Measurements from ENCODE around the gene PTGR1. TPM values are rescaled to one million over a fixed set of nuclear protein-coding genes. Genes with fewer than 3 reads are reported as not detected.

PTGR1 gene
- polyA plus RNA-seq, 1 of the 3 experiments (the other 2 are of a cell fraction), result 33.0 TPM

DNA sequence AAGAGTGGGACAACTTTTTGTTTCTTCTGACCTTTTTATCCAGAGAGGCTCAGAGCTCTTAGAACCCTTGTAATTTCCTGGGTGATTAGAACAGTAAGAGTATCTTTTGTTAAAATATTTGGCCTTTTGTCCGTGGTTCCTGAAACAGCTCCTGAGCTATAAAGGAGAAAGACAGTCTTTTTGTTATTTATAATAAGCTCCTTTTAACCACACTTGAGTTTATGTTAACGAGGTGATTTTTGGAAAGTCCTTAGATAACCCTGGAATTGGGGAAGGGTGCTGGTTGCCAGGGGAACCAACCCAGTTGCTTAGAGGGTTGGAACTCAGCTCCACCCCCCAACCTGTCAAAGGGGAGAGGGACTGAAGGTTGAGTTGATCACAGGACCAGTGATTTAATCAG is 69.7 kb downstream of the PTGR1 start:
- no peaks in the 10 kb centered on the region for H4K20me1 ChIP-seq (ENCODE audit: insufficient read depth)
- H3K27ac ChIP-seq (ENCODE audit: low read depth in 2 of 2, low read length in 1 of 2), result no peak overlapping the region
- 52% methylated on average over 2 of the region's 2 CpGs for WGBS (ENCODE audit: low lambda C conversion rate)

More for the DNA sequence above, 69.7 kb downstream of the PTGR1 start:
- peaks cover 6 to 8% of the 10 kb centered on the region in 2 experiments; a peak in 2 of 4 replicates for H3K4me1 ChIP-seq (ENCODE audit: control insufficient read depth in 1 of 2, insufficient read depth in 2 of 2, low read depth in 1 of 2, low read length in 1 of 2)
- no peak overlapping the region for H3K9ac ChIP-seq
- no peak for DNase-seq
- H3K9me2 ChIP-seq, result no peaks in the 10 kb centered on the region
- no peaks in the 10 kb centered on the region for H3K27me3 ChIP-seq (ENCODE audit: insufficient read depth)
- ChIA-PET POLR2A (no interaction called here), CTCF (no interaction called here)
- H3F3A ChIP-seq (replicated peaks; ENCODE audit: insufficient read depth), result no peaks in the 10 kb centered on the region
- peaks cover 2 to 11% of the 10 kb centered on the region in 2 experiments for H3K36me3 ChIP-seq (replicated peaks in 1 of 2; ENCODE audit: control insufficient read depth in 1 of 2, insufficient read depth in 2 of 2, low read length in 1 of 2)
- no peaks in the 10 kb centered on the region for H3K9me3 ChIP-seq
- H3K79me2 ChIP-seq (ENCODE audit: insufficient read depth), result no peaks in the 10 kb centered on the region
- no peak overlapping the region for H3K4me3 ChIP-seq (ENCODE audit: low read depth in 2 of 2, low read length in 1 of 2)
- no peak overlapping the region for H2AFZ ChIP-seq (ENCODE audit: low read depth)
- no peak overlapping the region for H3K4me2 ChIP-seq
- TF ChIP-seq FOXJ3 (CRISPR knock-in tag; IDR thresholded peaks at IDR 0.05), result no peak
- no peak for TF ChIP-seq NRF1 (IDR thresholded peaks at IDR 0.05; ENCODE audit: low read depth, low read length)
- TF ChIP-seq, protein P1, sequence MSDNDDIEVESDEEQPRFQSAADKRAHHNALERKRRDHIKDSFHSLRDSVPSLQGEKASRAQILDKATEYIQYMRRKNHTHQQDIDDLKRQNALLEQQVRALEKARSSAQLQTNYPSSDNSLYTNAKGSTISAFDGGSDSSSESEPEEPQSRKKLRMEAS (IDR thresholded peaks at IDR 0.05; ENCODE audit: low read depth), result no peak
- TF ChIP-seq MEF2A (IDR thresholded peaks at IDR 0.05; ENCODE audit: borderline replicate concordance, low read depth), result no peak
- no peak for TF ChIP-seq GATA2 (CRISPR knock-in tag; IDR thresholded peaks at IDR 0.05)
- no peak for TF ChIP-seq POLR2AphosphoS5 (IDR thresholded peaks at IDR 0.05; ENCODE audit: low read depth, low read length)
- TF ChIP-seq, protein P2, sequence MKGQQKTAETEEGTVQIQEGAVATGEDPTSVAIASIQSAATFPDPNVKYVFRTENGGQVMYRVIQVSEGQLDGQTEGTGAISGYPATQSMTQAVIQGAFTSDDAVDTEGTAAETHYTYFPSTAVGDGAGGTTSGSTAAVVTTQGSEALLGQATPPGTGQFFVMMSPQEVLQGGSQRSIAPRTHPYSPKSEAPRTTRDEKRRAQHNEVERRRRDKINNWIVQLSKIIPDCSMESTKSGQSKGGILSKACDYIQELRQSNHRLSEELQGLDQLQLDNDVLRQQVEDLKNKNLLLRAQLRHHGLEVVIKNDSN (IDR thresholded peaks at IDR 0.05; ENCODE audit: borderline replicate concordance, low read depth), result no peak
- no peak for TF ChIP-seq TEAD4 (IDR thresholded peaks at IDR 0.05; ENCODE audit: borderline replicate concordance, insufficient read depth)
- TF ChIP-seq, protein P3, sequence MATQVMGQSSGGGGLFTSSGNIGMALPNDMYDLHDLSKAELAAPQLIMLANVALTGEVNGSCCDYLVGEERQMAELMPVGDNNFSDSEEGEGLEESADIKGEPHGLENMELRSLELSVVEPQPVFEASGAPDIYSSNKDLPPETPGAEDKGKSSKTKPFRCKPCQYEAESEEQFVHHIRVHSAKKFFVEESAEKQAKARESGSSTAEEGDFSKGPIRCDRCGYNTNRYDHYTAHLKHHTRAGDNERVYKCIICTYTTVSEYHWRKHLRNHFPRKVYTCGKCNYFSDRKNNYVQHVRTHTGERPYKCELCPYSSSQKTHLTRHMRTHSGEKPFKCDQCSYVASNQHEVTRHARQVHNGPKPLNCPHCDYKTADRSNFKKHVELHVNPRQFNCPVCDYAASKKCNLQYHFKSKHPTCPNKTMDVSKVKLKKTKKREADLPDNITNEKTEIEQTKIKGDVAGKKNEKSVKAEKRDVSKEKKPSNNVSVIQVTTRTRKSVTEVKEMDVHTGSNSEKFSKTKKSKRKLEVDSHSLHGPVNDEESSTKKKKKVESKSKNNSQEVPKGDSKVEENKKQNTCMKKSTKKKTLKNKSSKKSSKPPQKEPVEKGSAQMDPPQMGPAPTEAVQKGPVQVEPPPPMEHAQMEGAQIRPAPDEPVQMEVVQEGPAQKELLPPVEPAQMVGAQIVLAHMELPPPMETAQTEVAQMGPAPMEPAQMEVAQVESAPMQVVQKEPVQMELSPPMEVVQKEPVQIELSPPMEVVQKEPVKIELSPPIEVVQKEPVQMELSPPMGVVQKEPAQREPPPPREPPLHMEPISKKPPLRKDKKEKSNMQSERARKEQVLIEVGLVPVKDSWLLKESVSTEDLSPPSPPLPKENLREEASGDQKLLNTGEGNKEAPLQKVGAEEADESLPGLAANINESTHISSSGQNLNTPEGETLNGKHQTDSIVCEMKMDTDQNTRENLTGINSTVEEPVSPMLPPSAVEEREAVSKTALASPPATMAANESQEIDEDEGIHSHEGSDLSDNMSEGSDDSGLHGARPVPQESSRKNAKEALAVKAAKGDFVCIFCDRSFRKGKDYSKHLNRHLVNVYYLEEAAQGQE (IDR thresholded peaks at IDR 0.05; ENCODE audit: low read depth, low read length), result no peak
- TF ChIP-seq JUND (IDR thresholded peaks at IDR 0.05), result no peak
- TF ChIP-seq TAF1 (IDR thresholded peaks at IDR 0.05; ENCODE audit: borderline replicate concordance, low read depth, low read length), result no peak
- no peak for TF ChIP-seq TCF12 (IDR thresholded peaks at IDR 0.05)
- TF ChIP-seq, protein P4, sequence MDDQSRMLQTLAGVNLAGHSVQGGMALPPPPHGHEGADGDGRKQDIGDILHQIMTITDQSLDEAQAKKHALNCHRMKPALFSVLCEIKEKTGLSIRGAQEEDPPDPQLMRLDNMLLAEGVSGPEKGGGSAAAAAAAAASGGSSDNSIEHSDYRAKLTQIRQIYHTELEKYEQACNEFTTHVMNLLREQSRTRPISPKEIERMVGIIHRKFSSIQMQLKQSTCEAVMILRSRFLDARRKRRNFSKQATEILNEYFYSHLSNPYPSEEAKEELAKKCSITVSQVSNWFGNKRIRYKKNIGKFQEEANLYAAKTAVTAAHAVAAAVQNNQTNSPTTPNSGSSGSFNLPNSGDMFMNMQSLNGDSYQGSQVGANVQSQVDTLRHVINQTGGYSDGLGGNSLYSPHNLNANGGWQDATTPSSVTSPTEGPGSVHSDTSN (IDR thresholded peaks at IDR 0.05), result no peak
- TF ChIP-seq RFX5 (IDR thresholded peaks at IDR 0.05; ENCODE audit: low read length), result no peak

Measured in SK-N-SH (cell line).